Right atrium auricular region (tissue), 2 donors: ENCODE data around the gene SIK2. TPM values are rescaled to one million over a fixed set of nuclear protein-coding genes. Genes with fewer than 3 reads are reported as not detected.
A peak's percentile ranks its signal among the peaks of the same experiment; 100 is the strongest.

ENCODE experiments used
- DNase-seq: peaks from one replicate; pipeline ENCODE4 v3.0.0-alpha.2; 2019; ENCODE audit warnings: low spot score
- H3K27ac ChIP-seq, 2 donors: fragments of 200-600 bp; sonication (generic); 1 replicate in 1 of 2; 2 replicates in 1 of 2; pipeline ENCODE4 v1.5.1; 2016 to 2019
- H3K27me3 ChIP-seq, 2 donors: fragments of 200-600 bp; sonication (generic); one replicate each; pipeline versions ENCODE4 v1.5.1 to v1.6.0; 2017 to 2019
- H3K36me3 ChIP-seq: fragments of 200-600 bp; sonication (generic); one replicate; pipeline ENCODE4 v1.5.1; 2016
- H3K4me1 ChIP-seq, 2 donors: fragments of 200-600 bp; sonication (generic); one replicate each; pipeline versions ENCODE4 v1.5.1 to v1.6.0; 2017 to 2019
- H3K4me3 ChIP-seq, 2 donors: fragments of 200-600 bp; sonication (generic); 1 replicate in 1 of 2; 2 replicates in 1 of 2; pipeline ENCODE4 v1.5.1; 2017 to 2019; ENCODE audit warnings: mild to moderate bottlenecking in 1 of 2, moderate library complexity in 1 of 2
- H3K9me3 ChIP-seq, 2 donors: fragments of 200-600 bp; sonication (generic); one replicate each; pipeline ENCODE4 v1.5.1; 2019
- CTCF ChIP-seq, 2 donors: fragments of 200-600 bp; sonication (generic); IDR thresholded peaks; one replicate each; pipeline ENCODE4 v1.5.1; 2019; ENCODE audit warnings: antibody characterized with exemption in 2 of 2
- total RNA-seq, 2 donors: library from RNA; depleted of rRNA; stranded (reverse); fragments of >200 nt; gene quantifications; one replicate each; pipeline ENCODE4 v1.1.0, GENCODE V29; 2016

SIK2 gene
- total RNA-seq, 2 donors from 2014 or later: 23.5 to 28.0 TPM

- Histone ChIP-seq H3K27ac (peak overlapping the region; percentile 38 to 54), H3K4me3 (peak overlapping the region in 1 of 2 donors; percentile 30), H3K4me1 (peaks cover 0 to 34% of the 10 kb centered on the region in 2 donors), H3K36me3 (no peaks in the 10 kb centered on the region), H3K27me3 (no peaks in the 10 kb centered on the region), H3K9me3 (no peaks in the 10 kb centered on the region)
- no peak for TF ChIP-seq CTCF (IDR thresholded peaks at IDR 0.05)
- DNase-seq: no peak
Measured at GRCh38 chr11:111574373-111575225, 27.6 kb upstream of the SIK2 start.

DNA sequence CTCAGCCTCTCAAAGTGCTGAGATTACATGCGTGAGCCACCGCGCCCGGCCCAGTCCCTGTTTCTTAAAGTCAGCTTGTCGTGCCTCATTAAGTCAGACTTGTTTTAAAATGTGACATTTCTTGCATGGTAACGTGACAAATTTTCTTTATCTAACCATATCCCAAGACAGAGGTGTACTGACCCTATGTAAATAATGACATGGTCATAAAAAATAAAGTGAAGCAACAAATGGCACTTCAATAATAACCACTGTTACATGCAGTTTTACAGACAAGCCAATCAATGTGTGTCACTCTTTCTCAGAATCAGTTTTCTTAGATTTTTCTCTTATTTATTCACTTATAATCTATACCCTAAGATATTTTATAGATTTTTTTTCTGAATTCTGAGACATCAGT lies 26.5 kb upstream of the SIK2 start:
- DNase-seq: no peak
- H3K4me3 ChIP-seq: no peak overlapping the region
- H3K9me3 ChIP-seq: no peaks in the 10 kb centered on the region
- H3K27me3 ChIP-seq: no peaks in the 10 kb centered on the region
- no peak for TF ChIP-seq CTCF (IDR thresholded peaks at IDR 0.05)
- no peak overlapping the region for H3K27ac ChIP-seq
- H3K4me1 ChIP-seq: peaks cover 0 to 34% of the 10 kb centered on the region in 2 donors
- H3K36me3 ChIP-seq: no peaks in the 10 kb centered on the region

GRCh38 chr11:111577821-111578220 lies 24.4 kb upstream of the SIK2 start:
- Histone ChIP-seq H3K4me1 (peaks cover 0 to 24% of the 10 kb centered on the region in 2 donors), H3K9me3 (no peaks in the 10 kb centered on the region), H3K36me3 (no peaks in the 10 kb centered on the region), H3K4me3 (no peak overlapping the region), H3K27me3 (no peaks in the 10 kb centered on the region), H3K27ac (no peak overlapping the region)
- no peak for TF ChIP-seq CTCF (IDR thresholded peaks at IDR 0.05)
- no peak for DNase-seq

GRCh38 chr11:111581341-111581740 lies 20.9 kb upstream of the SIK2 start:
- H3K4me3 ChIP-seq: no peak overlapping the region
- no peaks in the 10 kb centered on the region for H3K36me3 ChIP-seq
- H3K9me3 ChIP-seq: no peaks in the 10 kb centered on the region
- no peaks in the 10 kb centered on the region for H3K27me3 ChIP-seq
- no peak for TF ChIP-seq CTCF (IDR thresholded peaks at IDR 0.05)
- no peaks in the 10 kb centered on the region for H3K4me1 ChIP-seq
- no peak for DNase-seq
- H3K27ac ChIP-seq: no peak overlapping the region

DNA sequence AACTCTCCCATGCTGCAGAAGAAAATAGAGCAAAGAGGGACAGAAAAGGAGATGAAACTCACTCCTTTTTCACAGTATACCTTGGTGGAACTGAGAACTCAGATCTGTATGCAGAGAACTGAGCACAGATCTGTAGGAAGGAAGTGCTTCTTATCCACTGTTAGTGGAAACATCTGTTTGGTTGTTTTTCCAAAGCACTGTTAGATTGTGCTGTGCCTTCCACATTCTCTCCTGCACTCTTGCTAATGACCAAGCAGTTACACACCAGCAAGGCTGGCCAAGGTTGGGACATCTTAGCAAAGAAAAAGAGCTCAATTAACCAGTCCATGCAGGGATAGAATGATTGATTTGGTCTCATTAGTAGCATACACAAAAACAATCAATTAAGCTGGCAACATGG lies 20.1 kb upstream of the SIK2 start:
- no peak for DNase-seq
- Histone ChIP-seq H3K4me3 (no peak overlapping the region), H3K4me1 (no peaks in the 10 kb centered on the region), H3K36me3 (no peaks in the 10 kb centered on the region), H3K27ac (no peak overlapping the region), H3K27me3 (no peaks in the 10 kb centered on the region), H3K9me3 (no peaks in the 10 kb centered on the region)
- TF ChIP-seq CTCF (IDR thresholded peaks at IDR 0.05): no peak
